Activated T-cell treated with anti-CD3 and anti-CD28 coated beads, Interleukin-2, amount 50 U/mL, for 4 hours (primary cell): ENCODE measurements around the gene SUGT1. TPM values are rescaled to one million over a fixed set of nuclear protein-coding genes. Genes with fewer than 3 reads are reported as not detected.
"Not testable (repeated sequence)": the region's sequence is repeated elsewhere in the genome, so short reads cannot be mapped to it uniquely, and the experiment has no call there.

ENCODE experiments used
- ATAC-seq, 2 donors: fragments of 200-7000 bp; cut with Tn5 transposase; one replicate each; pipeline ENCODE4 v1.10.0; 2021
- DNase-seq: peaks from one replicate; pipeline ENCODE4 v3.0.0-alpha.2; 2020
- H3K27me3 Mint-ChIP-seq: one replicate; pipeline ENCODE4 v1.8.0; 2021; ENCODE audit warnings: low read depth, mixed read lengths
- H3K36me3 Mint-ChIP-seq: one replicate; pipeline ENCODE4 v1.8.0; 2022; ENCODE audit warnings: mixed read lengths; ENCODE audit not compliant: insufficient read depth
- H3K4me1 Mint-ChIP-seq: one replicate; pipeline ENCODE4 v1.8.0; 2021; ENCODE audit warnings: low read depth, mixed read lengths
- H3K4me3 Mint-ChIP-seq: one replicate; pipeline ENCODE4 v1.8.0; 2021; ENCODE audit warnings: mild to moderate bottlenecking, moderate library complexity, mixed read lengths
- H3K9me3 Mint-ChIP-seq: one replicate; pipeline ENCODE4 v1.8.0; 2021; ENCODE audit warnings: mixed read lengths
- total RNA-seq, 3 donors: library from RNA; stranded (reverse); gene quantifications; one replicate each; pipeline ENCODE4 v1.2.1, GENCODE V29; 2021

The SUGT1 gene
- 10 to 100 TPM; 59.8 to 73.2 (median 63.9) TPM for total RNA-seq

DNA sequence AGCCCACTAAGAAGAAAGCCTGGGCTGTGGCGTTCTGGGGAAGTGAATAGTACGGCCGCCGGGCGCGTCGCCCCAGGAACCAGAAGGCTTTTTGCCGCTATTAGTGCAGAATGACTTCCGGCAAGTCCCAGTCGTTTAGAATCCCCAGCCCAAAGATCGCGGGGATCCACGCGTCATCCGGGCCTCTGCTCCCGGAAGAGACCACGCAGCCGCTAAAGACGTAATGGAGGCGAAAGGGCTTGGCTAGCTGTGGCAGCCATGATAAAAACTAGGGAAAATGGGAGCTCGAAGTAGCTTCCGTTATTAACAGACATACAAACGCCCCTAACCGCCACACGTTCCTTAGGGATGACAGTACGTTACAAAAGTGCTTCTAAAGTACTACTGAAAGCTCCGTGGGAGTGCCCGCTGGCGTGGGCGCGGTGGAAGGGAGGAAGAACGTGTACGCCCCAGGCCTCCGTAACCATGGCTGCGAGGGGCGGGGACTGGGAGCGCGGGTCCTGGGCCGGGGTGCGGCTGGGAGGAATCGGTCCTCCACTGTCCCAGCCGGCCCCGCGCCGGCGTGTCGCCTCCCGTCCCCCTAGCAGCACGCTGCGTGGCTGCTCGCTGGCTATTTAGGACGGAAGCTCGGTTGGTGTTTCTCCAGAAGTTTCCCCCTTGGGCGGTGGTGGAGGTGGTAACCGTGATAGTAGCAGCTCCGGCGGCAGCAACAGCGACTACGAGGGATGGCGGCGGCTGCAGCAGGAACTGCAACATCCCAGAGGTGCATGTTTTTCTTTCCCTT, at the start of gene SUGT1:
SUGT1 (plus strand) TSS at position 641 of the 784 bp plus-strand sequence; CDS start at position 726, 85 bp downstream.
- H3K4me3 Mint-ChIP-seq: no peak within 1 kb of the TSS
- peak; percentile 97 for ATAC-seq
- peaks cover 7% of the 10 kb centered on the region for H3K4me1 Mint-ChIP-seq
- no peaks in the 10 kb centered on the region for H3K27me3 Mint-ChIP-seq
- H3K9me3 Mint-ChIP-seq: no peaks in the 10 kb centered on the region
- peak; percentile 93 for DNase-seq
- H3K36me3 Mint-ChIP-seq: peaks cover 15% of the 10 kb centered on the region

DNA sequence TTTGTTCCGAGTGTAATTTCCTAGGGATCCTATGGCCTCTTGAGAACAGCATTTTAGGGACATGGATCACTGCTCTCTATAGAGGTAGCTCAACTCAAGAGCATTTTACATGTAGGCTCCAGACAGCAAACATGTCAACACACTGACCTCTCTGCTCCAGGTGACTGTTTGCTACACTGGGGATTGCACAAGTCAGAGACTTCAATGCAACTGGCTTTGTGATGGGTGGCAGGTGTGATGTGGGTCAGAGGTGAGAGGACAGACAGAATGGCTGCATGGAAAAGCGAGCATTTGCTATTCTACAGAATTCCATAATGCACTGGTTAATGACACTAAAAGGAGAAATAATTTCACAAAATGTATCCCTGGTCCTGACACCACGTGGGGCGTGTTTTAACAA, 49.3 kb upstream of the SUGT1 start:
- not testable (repeated sequence) for H3K36me3 Mint-ChIP-seq, H3K4me3 Mint-ChIP-seq, H3K9me3 Mint-ChIP-seq, DNase-seq, ATAC-seq, H3K4me1 Mint-ChIP-seq
- peaks cover 25% of the 10 kb centered on the region for H3K27me3 Mint-ChIP-seq

DNA sequence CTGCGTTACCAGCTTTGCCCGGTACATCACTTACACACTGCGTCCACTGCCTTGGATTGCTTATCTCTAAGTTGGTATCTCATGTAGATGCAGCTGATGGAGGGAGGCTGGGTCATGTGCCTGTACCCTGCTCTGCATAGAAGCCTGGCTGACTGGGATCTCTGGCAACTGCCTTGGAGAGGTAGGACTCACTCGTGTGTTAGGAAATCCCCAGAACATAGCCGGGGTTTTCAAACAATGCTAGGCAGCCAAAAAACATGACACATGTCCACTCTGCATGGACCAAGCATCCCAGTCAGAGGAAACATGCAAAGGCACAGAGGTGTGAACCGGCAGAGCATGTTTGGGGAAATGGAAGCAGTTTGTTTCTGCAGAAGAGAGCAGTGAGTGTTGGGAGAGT, 46.5 kb upstream of the SUGT1 start:
- not testable (repeated sequence) for DNase-seq, ATAC-seq, H3K4me1 Mint-ChIP-seq, H3K9me3 Mint-ChIP-seq, H3K36me3 Mint-ChIP-seq, H3K4me3 Mint-ChIP-seq
- H3K27me3 Mint-ChIP-seq: peaks cover 10% of the 10 kb centered on the region

DNA sequence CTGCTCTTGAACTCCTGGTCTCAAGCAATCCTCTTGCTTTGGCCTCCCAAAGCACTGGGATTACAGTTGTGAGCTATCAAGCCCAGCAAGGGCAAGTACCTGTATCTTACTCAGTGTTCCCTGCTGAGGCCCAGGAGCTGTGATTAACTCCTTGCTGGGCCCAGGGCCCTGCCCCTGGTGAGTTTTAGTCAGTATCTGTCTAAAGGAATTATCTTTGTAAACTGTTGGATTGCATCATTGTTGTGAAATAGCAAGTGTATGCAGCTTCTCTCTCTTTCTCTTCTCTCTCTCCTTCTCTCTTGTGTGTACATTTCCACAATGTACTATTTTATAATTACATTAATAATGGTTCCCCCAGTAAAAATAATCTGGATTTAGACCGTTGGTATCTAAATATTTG, 45.8 kb upstream of the SUGT1 start:
- ATAC-seq, H3K4me1 Mint-ChIP-seq, H3K9me3 Mint-ChIP-seq, DNase-seq, H3K4me3 Mint-ChIP-seq, H3K27me3 Mint-ChIP-seq, H3K36me3 Mint-ChIP-seq: not testable (repeated sequence)

DNA sequence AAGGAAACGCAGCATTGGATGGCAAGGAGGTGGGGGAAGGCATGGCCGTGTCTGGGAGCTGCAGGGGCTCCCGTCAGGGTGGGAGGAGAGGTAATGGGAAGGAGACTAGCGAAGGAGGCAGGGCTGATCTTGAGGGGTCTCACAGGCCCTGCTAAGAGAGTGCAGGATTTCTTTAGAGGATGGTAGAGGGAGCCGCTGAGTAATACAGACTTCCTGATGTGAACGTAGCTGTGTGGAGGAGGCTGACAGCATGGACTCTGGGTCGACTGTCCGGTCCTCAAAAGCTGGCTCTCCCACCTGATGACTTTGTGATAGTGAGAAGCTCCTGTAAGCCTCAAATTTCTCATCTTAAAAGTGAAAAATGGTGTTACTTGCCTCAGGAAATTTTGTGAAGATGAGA, 44.5 kb upstream of the SUGT1 start:
- not testable (repeated sequence) for DNase-seq, H3K27me3 Mint-ChIP-seq, H3K9me3 Mint-ChIP-seq, H3K4me1 Mint-ChIP-seq, H3K36me3 Mint-ChIP-seq, ATAC-seq, H3K4me3 Mint-ChIP-seq

DNA sequence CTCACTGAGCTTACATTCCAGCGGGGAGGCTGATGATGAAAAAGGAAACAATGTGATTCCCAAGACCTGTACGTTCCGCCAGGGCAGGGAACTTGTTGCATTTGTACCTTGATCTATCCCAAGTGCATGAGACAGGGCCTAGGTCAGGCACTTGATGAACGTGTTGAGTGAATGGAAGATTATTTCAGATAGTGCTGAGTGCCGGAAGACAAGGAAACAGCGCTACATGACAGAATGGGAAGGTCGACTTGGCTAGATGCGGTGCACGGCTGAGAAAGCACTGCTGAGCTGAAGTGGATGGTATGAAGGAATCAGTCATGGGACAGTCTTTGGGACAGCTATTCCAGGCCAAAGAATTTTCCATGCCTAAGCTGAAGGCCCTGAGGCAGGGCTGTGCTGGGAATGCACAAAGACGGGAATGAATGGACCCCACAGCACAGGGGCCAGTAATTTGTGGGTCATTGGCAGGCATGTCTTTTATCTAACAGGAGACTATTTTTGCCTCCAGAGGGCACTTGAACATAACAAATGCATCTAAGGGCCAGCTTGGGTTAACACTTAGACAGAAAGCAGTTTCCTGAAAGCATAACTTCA, 43.5 kb upstream of the SUGT1 start:
- peak; percentile 46 to 69 for ATAC-seq
- not testable (repeated sequence) for H3K27me3 Mint-ChIP-seq, H3K4me1 Mint-ChIP-seq, H3K9me3 Mint-ChIP-seq, H3K4me3 Mint-ChIP-seq, H3K36me3 Mint-ChIP-seq, DNase-seq

DNA sequence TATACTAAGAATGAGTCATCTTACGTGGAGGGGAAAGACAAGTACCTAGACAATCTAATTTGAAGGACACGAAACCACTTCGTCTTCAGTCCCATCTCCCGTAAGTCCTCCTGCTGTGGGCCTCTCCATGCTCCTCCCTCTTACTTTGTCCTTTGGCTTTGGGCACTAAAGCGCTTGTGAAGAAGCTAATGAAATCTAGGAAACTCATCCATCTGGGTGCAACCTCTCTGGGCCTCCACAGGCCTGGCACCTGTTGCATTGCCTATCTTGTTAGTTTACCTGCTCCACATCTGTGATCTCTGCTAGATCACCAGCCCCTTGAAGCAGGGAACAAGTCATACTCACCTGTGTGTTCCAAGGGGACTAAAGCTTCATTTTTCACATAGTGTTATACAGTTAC, 42.5 kb upstream of the SUGT1 start:
- H3K27me3 Mint-ChIP-seq, H3K9me3 Mint-ChIP-seq, H3K4me3 Mint-ChIP-seq, H3K4me1 Mint-ChIP-seq, ATAC-seq, DNase-seq, H3K36me3 Mint-ChIP-seq: not testable (repeated sequence)

DNA sequence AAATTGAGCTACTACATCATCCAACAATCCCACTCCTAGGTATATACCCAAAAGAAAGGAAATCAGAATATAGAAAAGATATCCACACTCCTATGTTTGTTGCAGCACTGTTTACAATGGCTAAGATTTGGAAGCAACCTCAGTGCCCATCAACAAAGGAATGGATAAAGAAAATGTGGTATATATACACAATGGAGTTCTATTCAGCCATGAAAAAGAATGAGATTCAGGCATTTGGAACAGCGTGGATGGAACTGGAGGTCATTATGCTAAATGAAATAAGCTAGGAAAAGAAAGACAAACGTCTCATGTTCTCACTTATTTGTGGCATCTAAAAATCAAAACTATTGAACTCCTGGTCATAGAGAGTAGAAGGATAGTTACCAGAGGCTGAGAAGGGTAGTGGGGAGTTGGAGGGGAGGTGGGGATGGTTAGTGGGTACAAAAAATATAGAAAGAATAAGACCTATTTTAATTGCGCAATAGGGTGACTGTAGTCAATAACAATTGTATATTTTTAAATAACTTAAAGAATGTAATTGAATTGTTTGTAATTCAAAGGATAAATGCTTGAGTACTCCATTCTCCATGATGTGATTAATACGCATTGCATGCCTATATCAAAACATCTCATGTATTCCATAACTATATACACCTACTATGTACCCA, 37.4 kb upstream of the SUGT1 start:
- DNase-seq (no peak), ATAC-seq (no peak)
- H3K9me3 Mint-ChIP-seq: no peaks in the 10 kb centered on the region
- H3K27me3 Mint-ChIP-seq: peaks cover 2% of the 10 kb centered on the region
- H3K36me3 Mint-ChIP-seq: no peaks in the 10 kb centered on the region
- H3K4me3 Mint-ChIP-seq: peak overlapping the region; percentile 48
- peaks cover 20% of the 10 kb centered on the region for H3K4me1 Mint-ChIP-seq

DNA sequence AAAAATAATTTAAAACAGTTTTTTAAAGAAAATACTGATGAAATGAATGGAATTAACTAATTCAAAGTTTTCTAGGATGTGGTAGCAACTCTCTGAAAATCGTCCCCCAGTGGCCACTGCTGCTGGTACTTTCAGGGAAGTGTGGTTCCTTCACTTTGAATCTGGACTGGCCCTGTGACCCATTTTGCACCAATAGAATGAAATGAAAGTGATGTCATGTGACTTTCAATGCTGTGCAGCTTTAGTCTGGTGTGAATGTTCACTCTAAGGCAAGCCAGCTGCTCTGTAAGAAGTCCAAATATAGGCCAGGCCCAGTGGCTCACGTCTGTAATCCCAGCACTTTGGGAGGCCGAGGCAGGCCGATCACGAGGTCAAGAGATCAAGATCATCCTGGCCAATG, 36.8 kb upstream of the SUGT1 start:
- peaks cover 23% of the 10 kb centered on the region for H3K4me1 Mint-ChIP-seq
- no peaks in the 10 kb centered on the region for H3K9me3 Mint-ChIP-seq
- peaks cover 2% of the 10 kb centered on the region for H3K27me3 Mint-ChIP-seq
- no peaks in the 10 kb centered on the region for H3K36me3 Mint-ChIP-seq
- no peak for DNase-seq
- H3K4me3 Mint-ChIP-seq: peak overlapping the region; percentile 97
- no peak for ATAC-seq

DNA sequence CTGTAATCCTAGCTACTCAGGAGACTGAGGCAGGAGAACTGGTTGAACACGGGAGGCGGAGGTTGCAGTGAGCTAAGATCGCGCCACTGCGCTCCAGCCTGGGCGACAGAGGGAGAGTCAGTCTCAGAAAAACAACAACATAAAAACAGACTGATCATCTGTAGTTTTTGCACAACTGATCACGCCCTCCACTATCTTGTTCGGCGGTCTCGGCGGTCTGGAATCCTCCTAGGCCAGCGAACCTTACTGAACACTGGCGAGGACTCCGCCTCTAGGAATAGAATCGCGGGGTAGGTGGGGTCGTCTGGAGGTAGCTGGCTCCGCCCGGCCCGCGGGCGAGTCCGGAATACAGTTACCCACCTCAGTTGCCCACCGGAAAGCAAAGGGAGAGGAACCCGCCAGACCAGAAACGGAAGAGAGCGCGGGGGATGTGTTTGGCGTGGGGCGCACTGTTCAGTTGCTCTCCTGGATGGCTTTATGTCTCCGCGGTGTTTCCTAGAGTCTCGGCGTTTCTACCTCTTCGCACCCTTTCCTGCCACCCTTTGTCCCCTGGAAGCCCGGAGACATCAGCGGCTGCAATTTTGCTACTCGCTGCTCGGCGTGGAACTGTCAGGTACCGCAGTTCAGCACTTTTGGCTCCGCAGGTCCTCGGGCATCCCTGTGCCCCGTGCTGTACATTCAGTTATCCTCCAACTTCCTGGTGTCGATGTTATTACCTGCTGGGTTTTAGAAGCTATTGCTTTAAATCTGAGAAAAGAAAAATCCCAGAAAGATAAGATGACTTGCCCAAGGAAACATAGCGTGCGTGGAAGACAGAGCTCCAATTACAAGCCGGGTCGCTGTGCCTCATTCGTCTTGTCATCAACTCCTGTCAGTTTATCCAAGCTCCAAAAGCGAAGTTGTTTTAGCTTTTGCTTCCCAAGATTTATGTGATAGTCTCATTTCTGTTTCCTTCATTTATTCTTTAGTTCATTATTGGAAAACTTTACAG, 35.3 kb upstream of the SUGT1 start:
- H3K36me3 Mint-ChIP-seq: peaks cover 4% of the 10 kb centered on the region
- H3K9me3 Mint-ChIP-seq: no peaks in the 10 kb centered on the region
- peaks cover 2% of the 10 kb centered on the region for H3K27me3 Mint-ChIP-seq
- DNase-seq: peak; percentile 73
- H3K4me1 Mint-ChIP-seq: peaks cover 32% of the 10 kb centered on the region
- peak; percentile 99 for ATAC-seq
- H3K4me3 Mint-ChIP-seq: peak overlapping the region; percentile 97

DNA sequence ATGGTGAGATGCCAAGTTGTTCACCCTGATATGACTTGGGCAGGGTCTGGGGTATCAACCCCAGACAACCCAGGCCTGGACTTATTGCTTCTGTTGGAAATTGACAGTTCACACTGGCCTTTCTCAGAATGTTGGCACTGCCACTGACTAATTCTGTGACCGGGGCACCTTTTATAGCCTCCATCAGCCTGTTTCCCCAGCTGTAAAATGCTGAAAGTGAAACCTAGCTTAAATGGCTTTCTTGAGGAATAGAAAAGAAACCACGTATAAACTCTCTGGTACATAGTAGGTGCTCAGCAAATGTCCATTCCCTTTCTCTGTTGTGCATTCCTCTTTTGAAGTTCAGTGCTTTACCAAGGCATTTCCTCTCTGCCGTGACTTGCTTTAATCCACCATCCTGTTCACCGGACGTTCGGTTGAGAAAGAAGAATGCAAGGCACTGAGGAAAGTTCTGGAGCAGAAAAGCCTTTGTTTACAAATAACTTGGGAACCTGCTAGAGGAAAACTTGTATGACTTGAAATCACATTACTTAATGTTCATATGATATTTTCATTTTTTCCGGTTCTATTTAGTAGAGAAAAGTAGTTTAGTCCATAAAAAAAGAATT, 21.4 kb upstream of the SUGT1 start:
- not testable (repeated sequence) for H3K4me3 Mint-ChIP-seq, DNase-seq, H3K27me3 Mint-ChIP-seq, H3K4me1 Mint-ChIP-seq, H3K9me3 Mint-ChIP-seq, ATAC-seq
- peaks cover 21% of the 10 kb centered on the region for H3K36me3 Mint-ChIP-seq

DNA sequence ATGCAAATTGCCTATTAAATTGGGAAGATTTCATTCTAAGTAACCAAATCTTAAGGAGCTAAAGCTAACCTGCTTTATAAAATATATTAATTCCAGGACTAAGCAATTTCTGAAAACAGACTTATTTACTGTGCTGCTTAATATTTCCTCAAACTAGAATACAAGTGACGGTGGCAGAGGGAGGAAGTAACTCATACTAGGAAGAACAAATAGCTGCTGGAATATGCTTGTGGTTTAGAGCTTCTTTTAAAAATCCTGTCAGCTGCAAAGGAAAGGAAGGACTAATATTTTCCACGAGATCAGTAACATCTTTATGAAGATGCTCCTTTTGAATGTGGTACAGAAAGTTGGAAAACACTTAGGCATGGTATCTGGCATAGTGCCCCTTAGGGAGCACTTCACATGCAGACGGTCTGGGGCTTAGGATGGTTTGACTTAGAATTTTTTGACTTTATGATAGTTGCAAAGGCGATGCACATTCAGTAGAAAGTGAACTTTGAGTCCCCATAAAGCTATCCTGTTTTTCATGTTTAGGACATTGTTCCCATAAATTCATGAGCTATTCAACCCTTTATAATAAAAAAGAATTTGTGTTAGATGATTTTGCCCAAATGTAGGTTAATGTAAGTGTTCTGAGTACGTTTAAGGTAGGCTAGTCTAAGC, 13.8 kb upstream of the SUGT1 start:
- no peaks in the 10 kb centered on the region for H3K4me1 Mint-ChIP-seq
- no peaks in the 10 kb centered on the region for H3K9me3 Mint-ChIP-seq
- H3K27me3 Mint-ChIP-seq: no peaks in the 10 kb centered on the region
- peaks cover 40% of the 10 kb centered on the region for H3K36me3 Mint-ChIP-seq
- ATAC-seq (no peak), DNase-seq (no peak)
- no peak overlapping the region for H3K4me3 Mint-ChIP-seq

DNA sequence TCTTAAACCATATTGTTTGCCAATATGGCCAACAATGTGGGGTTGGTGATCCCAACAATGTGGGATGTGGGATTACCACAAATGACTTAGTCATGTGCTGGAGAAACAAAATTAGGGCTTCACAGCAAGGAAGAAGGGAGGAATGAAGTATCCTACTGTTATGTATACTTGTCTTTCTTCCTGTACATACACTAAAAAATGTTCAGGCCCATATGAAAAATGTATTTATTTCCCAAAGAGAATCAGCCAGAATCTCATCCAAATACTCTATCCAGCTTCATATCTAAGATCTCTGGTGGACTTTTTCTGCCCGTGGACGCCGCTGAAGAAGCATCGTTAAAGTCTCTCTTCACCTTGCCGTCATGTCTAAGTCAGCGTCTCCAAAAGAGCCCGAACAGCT, 10.5 kb upstream of the SUGT1 start, which contains the start of gene HNRNPA1L2:
HNRNPA1L2 (plus strand) TSS at position 301 of the 400 bp plus-strand sequence; CDS start at position 363, 62 bp downstream.
- DNase-seq (no peak), ATAC-seq (no peak)
- H3K27me3 Mint-ChIP-seq: no peaks in the 10 kb centered on the region
- H3K9me3 Mint-ChIP-seq: no peaks in the 10 kb centered on the region
- no peak within 1 kb of the TSS for H3K4me3 Mint-ChIP-seq
- H3K4me1 Mint-ChIP-seq: no peaks in the 10 kb centered on the region
- H3K36me3 Mint-ChIP-seq: peaks cover 41% of the 10 kb centered on the region
